Prostate gland (tissue), 2 donors: ENCODE results near the gene LACRT. TPM values are rescaled to one million over a fixed set of nuclear protein-coding genes. Genes with fewer than 3 reads are reported as not detected.
A peak's percentile ranks its signal among the peaks of the same experiment; 100 is the strongest.

ENCODE experiments used
- DNase-seq: peaks from one replicate; pipeline ENCODE4 v3.0.0-alpha.2; 2019; ENCODE audit warnings: low spot score
- H3K27ac ChIP-seq, 2 donors: fragments of 200-600 bp; sonication (generic); 2 replicates each; pipeline ENCODE4 v1.5.1; 2017 to 2019
- H3K27me3 ChIP-seq: fragments of 200-600 bp; sonication (generic); replicated peaks from 2 replicates; pipeline ENCODE4 v1.5.1; 2019; ENCODE audit not compliant: insufficient read depth
- H3K36me3 ChIP-seq, 2 donors: fragments of 200-600 bp; sonication (generic); 1 replicate in 1 of 2; 2 replicates in 1 of 2; pipeline versions ENCODE4 v1.5.1 to v1.8.1; 2017 to 2019
- H3K4me1 ChIP-seq: fragments of 200-600 bp; sonication (generic); replicated peaks from 2 replicates; pipeline ENCODE4 v1.5.1; 2019
- H3K4me3 ChIP-seq, 2 donors: fragments of 200-600 bp; sonication (generic); 2 replicates each; pipeline ENCODE4 v1.5.1; 2017 to 2019
- H3K9me3 ChIP-seq: fragments of 200-600 bp; sonication (generic); 2 replicates; pipeline ENCODE4 v1.5.1; 2017
- POLR2A ChIP-seq: fragments of 450-650 bp; IDR thresholded peaks from one replicate; pipeline ENCODE4 v1.6.1; 2016; ENCODE audit warnings: antibody characterized with exemption, mild to moderate bottlenecking
- POLR2AphosphoS5 ChIP-seq: sonication (generic); formaldehyde crosslinking; IDR thresholded peaks from one replicate; pipeline ENCODE4 v1.6.1; 2017; ENCODE audit warnings: antibody characterized with exemption
- WGBS: methylation state at CpG from one replicate; pipeline ENCODE4 v1.1.5; 2018; 5-methylcytosine and 5-hydroxymethylcytosine counted together
- intact Hi-C: fragments of 100-400 bp; cut with DNase I; formaldehyde crosslinking; loops from one replicate; pipeline ENCODE4 v1.14.2; 2022
- total RNA-seq, 2 donors: library from RNA; depleted of rRNA; stranded (reverse); fragments of >200 nt; gene quantifications; one replicate each; pipeline ENCODE4 v1.1.0, GENCODE V29; 2016
- TF ChIP-seq, protein P1 (sequence below), 4 experiments: fragments of 200-600 bp in 2 of 4; fragments of 450-650 bp in 2 of 4; sonication (generic) in 2 of 4; IDR thresholded peaks; 1 replicate in 3 of 4; 2 replicates in 1 of 4; pipeline ENCODE4 v1.5.1; 2016 to 2019; ENCODE audit warnings: antibody characterized with exemption in 4 of 4, mild to moderate bottlenecking in 2 of 4, moderate library complexity in 2 of 4

LACRT gene
- total RNA-seq, 2 donors from 2014 or later: not detected

DNA sequence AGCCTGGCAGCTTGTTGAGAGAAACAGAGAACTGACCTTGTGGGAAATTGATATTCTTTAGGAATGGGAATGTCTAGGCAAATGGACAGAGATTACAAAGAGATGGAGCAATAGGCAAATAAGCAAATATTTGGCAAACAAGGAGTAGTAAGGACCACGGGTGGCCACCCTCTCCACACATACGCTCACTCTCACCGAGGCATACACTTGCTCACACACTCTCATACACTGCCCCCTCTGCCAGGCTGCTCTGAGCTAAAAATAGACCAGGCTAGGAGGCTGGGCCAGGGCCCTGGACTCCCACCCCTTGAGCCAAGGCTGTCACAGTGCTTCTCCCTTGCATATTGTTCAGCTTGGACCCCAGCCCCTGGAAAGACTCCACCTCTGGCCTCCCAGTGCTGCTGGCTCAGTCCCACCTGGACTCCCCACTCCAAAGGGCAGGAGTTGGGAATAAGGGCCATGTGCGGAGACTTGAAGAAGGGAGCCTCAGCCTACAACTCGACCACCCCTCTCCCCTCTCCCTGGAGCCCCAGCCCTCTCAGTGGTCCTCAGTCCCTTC, 47.3 kb downstream of the LACRT start:
- 53% methylated on average over 5 of the region's 5 CpGs for WGBS
- no peak overlapping the region for H3K27ac ChIP-seq
- DNase-seq: no peak

DNA sequence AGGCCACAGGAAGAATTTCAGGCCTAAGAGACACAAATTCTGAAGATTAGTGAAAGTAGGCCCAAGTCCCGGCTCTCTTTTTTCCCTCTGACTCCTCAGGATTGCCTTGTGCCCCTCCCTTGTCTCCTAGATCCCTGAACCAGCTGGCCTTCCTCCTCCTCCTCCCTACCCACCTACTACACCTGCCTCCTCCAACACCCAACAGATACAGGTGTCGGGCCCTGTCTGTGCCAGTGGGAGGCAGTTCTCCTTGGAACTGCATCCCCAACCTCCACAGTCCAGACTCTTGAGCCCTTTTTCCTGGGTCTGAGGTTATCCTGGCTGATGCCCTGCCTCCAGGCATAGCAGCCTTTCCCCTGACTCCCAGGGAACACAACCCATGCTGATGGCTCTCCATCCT, 48.1 kb downstream of the LACRT start:
- no peaks in the 10 kb centered on the region for H3K27me3 ChIP-seq
- intact Hi-C loops: no loop called here
- no peaks in the 10 kb centered on the region for H3K36me3 ChIP-seq
- H3K4me1 ChIP-seq: no peaks in the 10 kb centered on the region
- no peak overlapping the region for H3K4me3 ChIP-seq
- WGBS: 96% methylated on average over 2 of the region's 2 CpGs
- H3K27ac ChIP-seq: no peak overlapping the region
- no peaks in the 10 kb centered on the region for H3K9me3 ChIP-seq
- DNase-seq: no peak
- no peak for TF ChIP-seq POLR2AphosphoS5
- TF ChIP-seq POLR2A: no peak
- TF ChIP-seq, protein P1, sequence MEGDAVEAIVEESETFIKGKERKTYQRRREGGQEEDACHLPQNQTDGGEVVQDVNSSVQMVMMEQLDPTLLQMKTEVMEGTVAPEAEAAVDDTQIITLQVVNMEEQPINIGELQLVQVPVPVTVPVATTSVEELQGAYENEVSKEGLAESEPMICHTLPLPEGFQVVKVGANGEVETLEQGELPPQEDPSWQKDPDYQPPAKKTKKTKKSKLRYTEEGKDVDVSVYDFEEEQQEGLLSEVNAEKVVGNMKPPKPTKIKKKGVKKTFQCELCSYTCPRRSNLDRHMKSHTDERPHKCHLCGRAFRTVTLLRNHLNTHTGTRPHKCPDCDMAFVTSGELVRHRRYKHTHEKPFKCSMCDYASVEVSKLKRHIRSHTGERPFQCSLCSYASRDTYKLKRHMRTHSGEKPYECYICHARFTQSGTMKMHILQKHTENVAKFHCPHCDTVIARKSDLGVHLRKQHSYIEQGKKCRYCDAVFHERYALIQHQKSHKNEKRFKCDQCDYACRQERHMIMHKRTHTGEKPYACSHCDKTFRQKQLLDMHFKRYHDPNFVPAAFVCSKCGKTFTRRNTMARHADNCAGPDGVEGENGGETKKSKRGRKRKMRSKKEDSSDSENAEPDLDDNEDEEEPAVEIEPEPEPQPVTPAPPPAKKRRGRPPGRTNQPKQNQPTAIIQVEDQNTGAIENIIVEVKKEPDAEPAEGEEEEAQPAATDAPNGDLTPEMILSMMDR (IDR thresholded peaks at IDR 0.05): no peak

More for the DNA sequence above, 47.3 kb downstream of the LACRT start:
- intact Hi-C loops: no loop called here
- no peaks in the 10 kb centered on the region for H3K27me3 ChIP-seq
- peak overlapping the region in 1 of 2 donors; percentile 46 for H3K4me3 ChIP-seq
- no peaks in the 10 kb centered on the region for H3K9me3 ChIP-seq
- no peaks in the 10 kb centered on the region for H3K4me1 ChIP-seq
- TF ChIP-seq, protein P1 (IDR thresholded peaks at IDR 0.05): no peak
- TF ChIP-seq POLR2AphosphoS5 (no peak), POLR2A (no peak)
- H3K36me3 ChIP-seq: no peaks in the 10 kb centered on the region

DNA sequence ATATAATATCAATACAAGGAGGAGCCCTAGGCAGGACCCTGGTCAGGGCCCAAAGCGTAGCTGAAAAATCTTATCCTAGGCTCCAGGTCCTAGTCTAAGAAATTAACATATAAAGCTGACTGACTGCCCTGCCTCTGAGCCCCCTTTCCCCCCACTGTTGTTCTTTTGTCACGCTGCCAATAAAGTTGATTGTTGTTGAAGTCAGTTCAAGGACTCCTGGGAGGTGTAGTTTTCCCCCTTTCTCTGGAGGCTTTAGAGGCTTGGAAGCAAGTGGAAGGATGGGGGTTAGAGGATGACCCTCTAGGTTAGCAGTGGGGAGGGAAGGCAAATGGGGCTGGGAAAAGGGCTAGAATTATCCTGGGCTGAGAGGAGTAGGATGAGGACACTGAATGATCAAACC, 49.5 kb downstream of the LACRT start:
- TF ChIP-seq, protein P1 (IDR thresholded peaks at IDR 0.05): no peak
- TF ChIP-seq POLR2A: no peak
- no peak for TF ChIP-seq POLR2AphosphoS5
- intact Hi-C loops: no loop called here
- 95% methylated on average over 2 of the region's 2 CpGs for WGBS

DNA sequence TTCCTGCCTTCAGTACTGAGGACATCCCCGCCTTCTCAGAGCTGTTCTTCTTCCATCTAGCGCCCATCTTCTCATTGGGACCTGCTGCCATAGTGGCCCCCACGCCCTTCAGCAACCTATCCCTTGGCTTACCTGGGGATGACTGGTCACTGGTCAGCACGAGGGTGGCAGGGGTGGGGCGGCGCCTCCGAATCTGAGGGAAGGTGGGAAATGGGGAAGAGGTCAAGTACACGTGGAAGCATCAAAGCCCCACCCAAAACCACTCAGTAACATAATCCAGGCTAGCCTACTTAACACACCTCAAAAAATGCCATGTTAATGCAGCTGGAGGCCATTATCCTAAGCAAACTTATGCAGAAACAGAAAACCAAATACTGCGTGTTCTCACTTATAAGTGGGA, 50.6 kb downstream of the LACRT start:
- 64% methylated on average over 9 of the region's 9 CpGs for WGBS
- H3K4me3 ChIP-seq: no peak overlapping the region
- intact Hi-C loops: loop anchor here (5.0 kb wide), 1 partner anchor 373 kb away; no protein-coding TSS in a partner anchor

More for the DNA sequence above, 49.5 kb downstream of the LACRT start:
- Histone ChIP-seq H3K27me3 (no peaks in the 10 kb centered on the region), H3K9me3 (no peaks in the 10 kb centered on the region), H3K4me3 (no peak overlapping the region), H3K27ac (no peak overlapping the region), H3K4me1 (no peaks in the 10 kb centered on the region), H3K36me3 (no peaks in the 10 kb centered on the region)
- no peak for DNase-seq

More for the DNA sequence above, 50.6 kb downstream of the LACRT start:
- TF ChIP-seq POLR2AphosphoS5: no peak
- TF ChIP-seq, protein P1 (IDR thresholded peaks at IDR 0.05): no peak
- TF ChIP-seq POLR2A: no peak
- H3K27ac ChIP-seq: no peak overlapping the region
- DNase-seq: no peak
- H3K4me1 ChIP-seq: no peaks in the 10 kb centered on the region
- H3K27me3 ChIP-seq: no peaks in the 10 kb centered on the region
- no peaks in the 10 kb centered on the region for H3K9me3 ChIP-seq
- H3K36me3 ChIP-seq: no peaks in the 10 kb centered on the region
